Non-pigmented ciliary epithelial cell (primary cell): ENCODE data around the gene THAP9.
"Not testable (repeated sequence)": the region's sequence is repeated elsewhere in the genome, so short reads cannot be mapped to it uniquely, and the experiment has no call there.

Source experiments
- DNase-seq: peaks from one replicate; pipeline ENCODE4 v3.0.0-alpha.2; 2010; ENCODE audit warnings: low read depth

Gene THAP9

GRCh38 chr4:82893942-82894341 is 6.6 kb upstream of the THAP9 start:
- DNase-seq = no peak

DNA sequence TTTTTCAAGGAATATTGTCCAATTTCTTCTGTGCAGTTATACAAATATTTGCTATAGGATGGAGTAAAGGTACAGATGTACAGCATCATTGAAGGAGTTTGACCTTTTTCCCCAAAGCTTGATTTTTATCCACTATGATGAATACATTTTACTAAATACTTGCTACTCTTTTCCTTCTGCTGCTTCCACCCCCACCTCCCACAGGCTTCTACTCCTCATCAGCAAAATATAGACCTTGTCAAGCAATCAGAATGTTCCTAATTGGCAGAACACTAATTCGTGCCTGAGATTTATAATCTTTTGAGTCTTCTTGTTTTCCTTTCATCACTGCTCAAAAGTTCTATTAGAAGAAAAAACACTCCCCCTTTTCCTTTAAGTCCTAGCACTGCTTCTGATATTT is 3.8 kb upstream of the THAP9 start:
- DNase-seq = no peak

- peak; percentile 71 for DNase-seq
Measured at GRCh38 chr4:82898322-82899243, 2.0 kb upstream of the THAP9 start.

DNA sequence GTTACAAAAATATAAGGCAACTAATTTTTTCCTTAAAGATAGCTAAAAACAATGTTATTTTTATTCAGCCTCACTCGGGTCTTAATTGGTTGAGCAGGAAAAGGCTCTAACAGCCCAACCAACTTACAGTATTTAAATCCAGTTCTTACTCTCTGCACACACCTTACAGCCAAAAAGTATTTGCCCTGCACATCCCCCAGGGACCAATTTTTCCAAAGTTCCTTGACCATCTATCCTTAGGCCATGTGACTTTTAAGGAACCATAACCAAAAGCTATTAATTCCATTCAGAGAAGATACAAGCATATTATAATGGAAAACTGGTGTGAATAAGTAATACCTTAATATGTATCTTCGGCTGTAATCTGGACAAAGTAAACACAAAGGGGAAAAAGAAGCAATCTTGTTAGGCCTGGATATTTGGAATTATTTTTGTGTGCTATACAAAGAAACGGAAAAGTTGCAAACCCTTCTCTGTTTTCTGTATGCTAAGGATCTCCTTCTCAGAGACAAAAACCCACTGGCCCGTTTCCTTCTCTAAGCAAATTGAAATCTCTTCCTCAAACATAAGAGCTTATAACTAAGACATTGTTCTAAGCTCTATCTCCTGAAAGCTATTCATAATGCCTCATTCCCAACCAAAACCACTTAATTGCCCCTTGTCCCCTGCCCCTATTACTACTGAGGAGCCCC is 1.0 kb upstream of the THAP9 start:
- no peak for DNase-seq

- DNase-seq = no peak
Measured at GRCh38 chr4:82900066-82900410, 497 bp upstream of the THAP9 start.

DNA sequence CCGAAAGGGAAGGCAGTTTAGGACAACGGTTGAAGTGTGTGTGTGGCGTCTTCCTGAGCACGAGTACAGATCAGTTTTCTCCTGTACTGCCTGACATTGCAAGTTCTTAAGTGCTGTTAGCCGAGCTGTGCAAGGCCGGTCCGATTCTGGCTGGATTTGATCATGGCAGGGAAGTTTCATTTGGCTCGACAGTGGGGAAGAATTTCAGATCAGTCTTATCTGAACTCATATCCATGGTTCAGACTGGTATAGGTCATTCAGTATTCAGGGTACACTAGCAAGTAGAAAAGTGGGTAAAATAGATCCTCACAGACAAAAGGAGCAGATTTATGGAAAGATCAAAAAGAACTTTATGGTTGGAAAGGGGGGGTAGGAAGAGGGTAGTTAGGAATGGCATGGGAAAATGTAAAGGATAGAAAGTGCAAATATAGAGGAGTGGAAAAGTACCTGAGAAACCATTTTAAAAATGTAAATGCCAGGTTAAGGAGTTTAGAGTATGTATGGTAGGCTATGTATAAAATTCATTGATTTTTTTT is 716 bp downstream of the THAP9 start:
- DNase-seq = no peak

- DNase-seq = no peak
Measured at GRCh38 chr4:82903737-82904136, 3.2 kb downstream of the THAP9 start.

- no peak for DNase-seq
Measured at GRCh38 chr4:82905205-82905604, 4.7 kb downstream of the THAP9 start.

- DNase-seq = no peak
Measured at GRCh38 chr4:82906469-82906868, 5.9 kb downstream of the THAP9 start.

GRCh38 chr4:82909326-82909725 is 8.8 kb downstream of the THAP9 start:
- DNase-seq = no peak

DNA sequence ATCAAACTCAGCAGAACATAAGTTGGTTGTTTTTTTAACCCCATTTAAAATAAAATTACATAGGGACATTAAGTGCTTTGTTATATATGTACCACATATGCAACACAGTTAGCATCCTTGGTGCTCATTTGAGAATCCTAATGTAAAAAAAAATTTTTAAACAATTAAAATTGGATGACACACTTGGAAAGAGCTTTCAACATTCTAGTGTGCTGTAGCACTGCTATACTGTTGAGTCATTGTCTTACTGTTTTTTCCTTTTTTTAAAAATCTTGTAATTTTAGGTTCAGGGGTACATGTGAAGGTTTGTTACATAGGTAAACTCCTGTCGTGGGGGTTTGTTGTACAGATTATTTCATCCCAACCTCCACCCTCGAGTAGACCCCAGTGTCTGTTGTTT is 12.8 kb downstream of the THAP9 start:
- no peak for DNase-seq

- not testable (repeated sequence) for DNase-seq
Measured at GRCh38 chr4:82913968-82914367, 13.4 kb downstream of the THAP9 start.

GRCh38 chr4:82918091-82918490 is 17.6 kb downstream of the THAP9 start:
- no peak for DNase-seq

GRCh38 chr4:82919386-82919785 is 18.9 kb downstream of the THAP9 start:
- DNase-seq = no peak

DNA sequence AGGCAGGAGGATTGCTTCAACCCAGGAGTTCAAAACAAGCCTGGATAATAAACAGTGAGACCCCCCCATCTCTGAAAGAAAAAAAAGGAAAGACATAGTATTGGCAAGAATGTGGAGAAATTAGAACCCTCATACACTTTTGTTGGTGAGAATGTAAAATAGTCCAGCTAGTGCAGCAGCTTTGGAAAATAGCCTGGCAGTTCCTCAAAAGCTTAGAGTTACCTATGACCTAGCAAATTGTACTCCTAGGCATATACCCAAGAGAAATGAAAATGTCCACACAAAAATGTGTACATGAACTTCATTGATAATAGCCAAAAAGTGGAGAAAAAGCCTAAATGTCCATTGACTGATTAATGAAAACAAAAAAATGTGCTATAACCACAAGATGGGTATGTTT is 21.3 kb downstream of the THAP9 start:
- DNase-seq = no peak

DNA sequence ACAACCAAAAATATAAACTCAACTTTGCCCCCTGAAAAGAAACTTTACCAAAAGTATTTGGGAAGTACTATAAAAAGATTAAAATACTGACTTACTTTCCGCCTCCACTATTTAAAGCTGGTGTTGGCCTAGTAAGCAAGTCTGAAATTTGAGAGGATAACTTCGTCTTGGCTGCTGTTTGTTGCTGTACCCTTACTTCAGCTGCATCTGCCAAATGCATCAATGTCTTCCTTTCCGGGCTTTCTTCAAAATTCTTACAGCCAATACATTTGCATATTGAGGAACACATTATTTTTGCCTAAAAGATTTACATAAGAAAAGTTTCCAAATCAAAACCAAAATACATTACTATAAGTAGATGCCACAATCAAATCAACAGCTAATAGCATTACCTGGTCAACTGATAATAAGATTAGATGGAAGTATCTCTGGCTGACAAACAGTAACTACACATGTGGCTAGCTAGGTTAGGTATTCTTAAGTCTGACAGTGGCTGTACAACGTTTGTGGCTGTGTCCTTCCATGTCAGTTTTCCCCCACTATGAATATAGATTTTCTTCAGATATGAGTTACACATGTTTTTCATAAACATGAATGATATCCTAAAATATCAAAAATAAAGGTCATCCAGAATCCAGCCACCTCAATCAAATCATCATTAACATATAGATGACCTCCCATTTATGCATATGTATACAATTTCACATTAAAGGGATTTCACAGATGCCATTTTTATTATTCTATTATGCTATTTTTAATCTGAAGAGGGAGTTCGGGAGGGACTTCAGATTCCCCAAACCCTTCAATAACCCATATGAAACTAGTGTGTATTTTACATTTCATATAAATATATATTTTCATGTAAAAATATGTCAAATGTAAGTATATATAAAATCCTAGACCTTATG is 30.6 kb downstream of the THAP9 start:
- DNase-seq = no peak

- DNase-seq = no peak
Measured at GRCh38 chr4:82934441-82934840, 33.9 kb downstream of the THAP9 start.

GRCh38 chr4:82939414-82939813 is 38.9 kb downstream of the THAP9 start:
- no peak for DNase-seq

- DNase-seq = no peak
Measured at GRCh38 chr4:82947498-82947897, 47.0 kb downstream of the THAP9 start.

GRCh38 chr4:82948647-82949204 is 48.2 kb downstream of the THAP9 start:
- DNase-seq = peak; percentile 14

DNA sequence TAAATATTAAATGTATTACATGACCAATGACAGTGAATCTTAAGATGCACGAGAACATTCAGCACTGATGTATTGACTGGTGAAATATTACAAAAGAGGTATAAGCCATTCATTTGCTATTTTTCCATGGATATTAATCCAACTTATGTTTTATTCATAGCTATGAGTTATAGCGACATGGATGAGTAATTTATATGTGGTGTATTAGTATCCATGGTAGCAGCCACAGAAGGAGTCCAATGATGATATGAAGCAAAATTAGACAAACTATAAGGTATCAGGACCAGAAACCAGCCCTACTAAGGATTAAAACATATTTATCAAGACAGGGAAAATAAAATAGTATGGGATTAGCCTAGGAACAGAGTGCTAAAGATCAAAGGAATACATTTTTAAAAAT is 50.7 kb downstream of the THAP9 start:
- no peak for DNase-seq

DNA sequence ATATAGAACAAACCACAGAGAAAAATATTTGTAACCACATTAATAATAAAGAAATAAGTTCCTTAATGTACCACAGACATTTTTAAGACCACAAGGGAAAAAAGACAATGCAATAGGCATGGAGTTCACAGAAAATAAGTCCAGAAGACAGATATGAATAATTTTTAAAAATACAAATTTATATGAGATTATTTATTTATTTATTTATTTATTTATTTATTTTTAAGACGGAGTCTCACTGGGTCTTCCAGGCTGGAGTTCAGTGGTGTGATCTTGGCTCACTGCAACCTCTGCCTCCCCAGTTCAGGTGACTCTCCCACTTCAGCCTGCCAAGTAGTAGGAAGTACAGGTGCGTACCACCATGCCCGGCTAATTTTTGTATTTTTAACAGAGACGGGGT is 53.7 kb downstream of the THAP9 start:
- no peak for DNase-seq
